Measurements from ENCODE around the gene MAN2A1.

- TF ChIP-seq, protein P1, sequence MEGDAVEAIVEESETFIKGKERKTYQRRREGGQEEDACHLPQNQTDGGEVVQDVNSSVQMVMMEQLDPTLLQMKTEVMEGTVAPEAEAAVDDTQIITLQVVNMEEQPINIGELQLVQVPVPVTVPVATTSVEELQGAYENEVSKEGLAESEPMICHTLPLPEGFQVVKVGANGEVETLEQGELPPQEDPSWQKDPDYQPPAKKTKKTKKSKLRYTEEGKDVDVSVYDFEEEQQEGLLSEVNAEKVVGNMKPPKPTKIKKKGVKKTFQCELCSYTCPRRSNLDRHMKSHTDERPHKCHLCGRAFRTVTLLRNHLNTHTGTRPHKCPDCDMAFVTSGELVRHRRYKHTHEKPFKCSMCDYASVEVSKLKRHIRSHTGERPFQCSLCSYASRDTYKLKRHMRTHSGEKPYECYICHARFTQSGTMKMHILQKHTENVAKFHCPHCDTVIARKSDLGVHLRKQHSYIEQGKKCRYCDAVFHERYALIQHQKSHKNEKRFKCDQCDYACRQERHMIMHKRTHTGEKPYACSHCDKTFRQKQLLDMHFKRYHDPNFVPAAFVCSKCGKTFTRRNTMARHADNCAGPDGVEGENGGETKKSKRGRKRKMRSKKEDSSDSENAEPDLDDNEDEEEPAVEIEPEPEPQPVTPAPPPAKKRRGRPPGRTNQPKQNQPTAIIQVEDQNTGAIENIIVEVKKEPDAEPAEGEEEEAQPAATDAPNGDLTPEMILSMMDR (IDR thresholded peaks at IDR 0.05), result no peak
- no peak for TF ChIP-seq NFE2L1 (CRISPR knock-in tag; IDR thresholded peaks at IDR 0.05)
- TF ChIP-seq, protein P2, sequence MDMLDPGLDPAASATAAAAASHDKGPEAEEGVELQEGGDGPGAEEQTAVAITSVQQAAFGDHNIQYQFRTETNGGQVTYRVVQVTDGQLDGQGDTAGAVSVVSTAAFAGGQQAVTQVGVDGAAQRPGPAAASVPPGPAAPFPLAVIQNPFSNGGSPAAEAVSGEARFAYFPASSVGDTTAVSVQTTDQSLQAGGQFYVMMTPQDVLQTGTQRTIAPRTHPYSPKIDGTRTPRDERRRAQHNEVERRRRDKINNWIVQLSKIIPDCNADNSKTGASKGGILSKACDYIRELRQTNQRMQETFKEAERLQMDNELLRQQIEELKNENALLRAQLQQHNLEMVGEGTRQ (CRISPR knock-in tag; IDR thresholded peaks at IDR 0.05), result no peak
- no peak for TF ChIP-seq E2F4 (CRISPR knock-in tag; IDR thresholded peaks at IDR 0.05; ENCODE audit: borderline replicate concordance, low read depth)
- TF ChIP-seq MXD4 (CRISPR knock-in tag; IDR thresholded peaks at IDR 0.05; ENCODE audit: borderline replicate concordance), result no peak
- TF ChIP-seq SP1 (CRISPR knock-in tag; conservative IDR thresholded peaks at IDR 0.05), result no peak
- TF ChIP-seq AR (CRISPR knock-in tag; IDR thresholded peaks at IDR 0.05), result no peak
- TF ChIP-seq, protein P3, sequence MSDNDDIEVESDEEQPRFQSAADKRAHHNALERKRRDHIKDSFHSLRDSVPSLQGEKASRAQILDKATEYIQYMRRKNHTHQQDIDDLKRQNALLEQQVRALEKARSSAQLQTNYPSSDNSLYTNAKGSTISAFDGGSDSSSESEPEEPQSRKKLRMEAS (CRISPR knock-in tag; IDR thresholded peaks at IDR 0.05), result no peak
- TF ChIP-seq ZNF121 (CRISPR knock-in tag; IDR thresholded peaks at IDR 0.05), result no peak
- no peak for TF ChIP-seq ESRRA (CRISPR knock-in tag; IDR thresholded peaks at IDR 0.05; ENCODE audit: borderline replicate concordance)
Observed at GRCh38 chr5:109825450-109825849, 135.7 kb downstream of the MAN2A1 start.

Data from WTC11 (cell line).